Midbrain (tissue), 1 donor: ENCODE data around the gene THY1.
A peak's percentile ranks its signal among the peaks of the same experiment; 100 is the strongest.

ENCODE experiments used
- DNase-seq: peaks from one replicate; lab custom pipeline; 2025; lab: John Stamatoyannopoulos, UW

THY1 gene

GRCh38 chr11:119369132-119369925 lies 53.6 kb downstream of the THY1 start:
- no peak for DNase-seq

DNA sequence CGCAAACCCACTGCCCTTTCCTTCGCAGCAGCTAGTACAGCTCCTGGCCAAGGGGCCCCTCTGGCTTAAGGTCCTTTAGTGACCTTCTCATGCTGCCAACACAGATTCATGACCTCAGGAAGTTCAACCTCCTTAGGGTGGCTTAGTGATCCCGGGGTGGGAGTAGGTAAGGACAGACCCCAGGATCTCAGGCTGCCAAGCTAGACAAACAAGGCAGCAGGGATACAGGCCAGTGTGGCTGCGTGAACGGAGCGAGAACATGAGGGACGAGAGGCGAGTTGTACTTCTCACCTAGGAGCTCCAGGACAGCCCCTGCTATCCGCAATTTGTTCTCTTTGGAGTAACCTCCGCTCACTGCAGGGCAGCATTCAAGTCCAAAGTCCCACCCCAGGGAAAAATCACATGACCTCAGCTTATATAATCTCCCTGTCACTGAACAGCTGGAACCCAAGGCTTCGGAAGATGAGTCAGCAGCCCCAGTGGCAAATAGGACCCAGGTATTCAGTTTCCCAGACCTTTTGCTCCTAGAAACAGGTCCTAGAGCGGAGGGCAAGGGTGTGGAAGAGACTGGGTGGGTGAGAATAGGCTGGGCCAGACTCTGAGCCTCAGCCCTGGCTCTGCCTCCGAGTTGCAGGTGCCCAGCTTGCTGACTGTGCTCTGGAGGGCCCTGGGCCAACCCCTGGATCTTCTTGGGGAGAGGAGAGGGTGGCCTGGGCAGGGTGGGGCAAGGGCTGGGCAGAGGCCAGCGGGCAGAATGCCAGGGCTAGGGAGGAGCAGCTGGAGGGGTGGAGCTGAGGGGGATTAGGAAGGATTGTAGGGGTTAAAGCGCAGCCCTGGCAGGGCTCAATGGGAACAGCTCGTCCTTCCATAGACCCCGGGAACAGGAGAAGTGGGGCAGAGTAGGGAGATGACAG lies 54.6 kb downstream of the THY1 start:
- peak; percentile 58 for DNase-seq

- DNase-seq: no peak
These were observed 55.3 kb downstream of the THY1 start for GRCh38 chr11:119367661-119368120.
